Sigmoid colon (tissue), 3 donors: ENCODE results near the gene SULT2B1.
"Not testable (repeated sequence)": the region's sequence is repeated elsewhere in the genome, so short reads cannot be mapped to it uniquely, and the experiment has no call there.

Source experiments
- POLR2A ChIP-seq, 2 donors: fragments of 450-650 bp; IDR thresholded peaks; one replicate each; pipeline ENCODE4 v1.6.1; 2016; ENCODE audit warnings: antibody characterized with exemption in 2 of 2, mild to moderate bottlenecking in 2 of 2, moderate library complexity in 2 of 2
- TF ChIP-seq, protein P1 (sequence below), 4 experiments: fragments of 450-650 bp in 3 of 4; fragments of 200-600 bp in 1 of 4; IDR thresholded peaks; one replicate each; pipeline ENCODE4 v1.5.1; 2016 to 2019; ENCODE audit warnings: antibody characterized with exemption in 4 of 4, mild to moderate bottlenecking in 3 of 4, moderate library complexity in 2 of 4

DNA sequence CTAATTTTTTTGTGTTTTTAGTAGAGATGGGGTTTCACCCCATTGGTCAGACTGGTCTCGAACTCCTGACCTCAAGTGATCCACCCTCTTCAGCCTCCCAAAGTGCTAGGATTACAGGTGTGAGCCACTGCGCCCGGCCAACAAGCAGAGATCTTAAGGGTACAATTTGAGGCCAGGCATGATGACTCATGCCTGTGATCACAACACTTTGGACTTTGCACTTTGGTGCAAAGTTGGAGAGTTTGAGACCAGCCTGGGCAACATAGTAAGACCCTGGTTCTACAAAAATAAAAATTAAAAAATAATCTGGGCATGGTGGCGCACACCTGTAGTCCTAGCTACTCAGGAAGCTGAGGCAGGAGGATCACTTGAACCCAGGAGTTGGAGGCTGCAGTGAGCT is 32.5 kb upstream of the SULT2B1 start:
- TF ChIP-seq, protein P1, sequence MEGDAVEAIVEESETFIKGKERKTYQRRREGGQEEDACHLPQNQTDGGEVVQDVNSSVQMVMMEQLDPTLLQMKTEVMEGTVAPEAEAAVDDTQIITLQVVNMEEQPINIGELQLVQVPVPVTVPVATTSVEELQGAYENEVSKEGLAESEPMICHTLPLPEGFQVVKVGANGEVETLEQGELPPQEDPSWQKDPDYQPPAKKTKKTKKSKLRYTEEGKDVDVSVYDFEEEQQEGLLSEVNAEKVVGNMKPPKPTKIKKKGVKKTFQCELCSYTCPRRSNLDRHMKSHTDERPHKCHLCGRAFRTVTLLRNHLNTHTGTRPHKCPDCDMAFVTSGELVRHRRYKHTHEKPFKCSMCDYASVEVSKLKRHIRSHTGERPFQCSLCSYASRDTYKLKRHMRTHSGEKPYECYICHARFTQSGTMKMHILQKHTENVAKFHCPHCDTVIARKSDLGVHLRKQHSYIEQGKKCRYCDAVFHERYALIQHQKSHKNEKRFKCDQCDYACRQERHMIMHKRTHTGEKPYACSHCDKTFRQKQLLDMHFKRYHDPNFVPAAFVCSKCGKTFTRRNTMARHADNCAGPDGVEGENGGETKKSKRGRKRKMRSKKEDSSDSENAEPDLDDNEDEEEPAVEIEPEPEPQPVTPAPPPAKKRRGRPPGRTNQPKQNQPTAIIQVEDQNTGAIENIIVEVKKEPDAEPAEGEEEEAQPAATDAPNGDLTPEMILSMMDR (IDR thresholded peaks at IDR 0.05) = not testable (repeated sequence)
- not testable (repeated sequence) for TF ChIP-seq POLR2A (IDR thresholded peaks at IDR 0.05)
